Spleen (tissue), 7 donors: ENCODE results near the gene RCL1.

Source experiments
- POLR2A ChIP-seq, 3 donors: fragments of 450-650 bp; IDR thresholded peaks; one replicate each; pipeline ENCODE4 v1.5.1; 2017; ENCODE audit warnings: antibody characterized with exemption in 3 of 3, mild to moderate bottlenecking in 1 of 3
- POLR2AphosphoS5 ChIP-seq, 3 donors: sonication (generic); formaldehyde crosslinking; IDR thresholded peaks; one replicate each; pipeline ENCODE4 v1.5.1; 2017; ENCODE audit warnings: antibody characterized with exemption in 3 of 3
- TF ChIP-seq, protein P1 (sequence below), 11 experiments: fragments of 200-600 bp in 7 of 11; fragments of 450-650 bp in 4 of 11; sonication (generic) in 4 of 11; IDR thresholded peaks in 8 of 11; conservative IDR thresholded peaks in 3 of 11; 1 replicate in 7 of 11; 2 replicates in 4 of 11; pipeline versions ENCODE4 v1.4.0 to v1.8.0; 2016 to 2021; ENCODE audit warnings: antibody characterized with exemption in 11 of 11, inconsistent platforms in 4 of 11, mild to moderate bottlenecking in 1 of 11
- donor health status: DM: no; HTN: no; CAD: no; lungs with moderate emphysema.
- donor health status: DM: no; HTN: no; CAD: no.
- donor health status: DM: no; HTN: no; CAD: no.

DNA sequence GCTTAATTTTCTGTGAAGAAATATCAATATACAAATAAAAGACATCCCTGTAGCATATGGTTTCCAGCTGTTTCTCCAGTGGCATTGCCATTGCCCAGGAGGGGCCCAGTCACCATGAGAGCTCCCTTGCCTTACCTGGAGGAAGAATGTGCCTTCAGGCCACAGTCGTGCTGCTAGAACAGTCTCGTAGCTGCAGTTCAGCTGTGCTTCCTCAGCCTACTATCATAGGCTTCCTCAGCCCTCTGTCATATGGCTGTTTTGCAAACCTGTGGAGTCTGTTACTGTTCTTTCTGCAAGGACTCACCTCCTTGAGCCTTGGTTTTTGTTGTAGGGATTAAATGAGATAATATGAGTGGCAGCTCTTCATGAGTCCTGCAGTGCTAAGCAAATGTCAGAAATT is 67.6 kb downstream of the RCL1 start:
- TF ChIP-seq, protein P1, sequence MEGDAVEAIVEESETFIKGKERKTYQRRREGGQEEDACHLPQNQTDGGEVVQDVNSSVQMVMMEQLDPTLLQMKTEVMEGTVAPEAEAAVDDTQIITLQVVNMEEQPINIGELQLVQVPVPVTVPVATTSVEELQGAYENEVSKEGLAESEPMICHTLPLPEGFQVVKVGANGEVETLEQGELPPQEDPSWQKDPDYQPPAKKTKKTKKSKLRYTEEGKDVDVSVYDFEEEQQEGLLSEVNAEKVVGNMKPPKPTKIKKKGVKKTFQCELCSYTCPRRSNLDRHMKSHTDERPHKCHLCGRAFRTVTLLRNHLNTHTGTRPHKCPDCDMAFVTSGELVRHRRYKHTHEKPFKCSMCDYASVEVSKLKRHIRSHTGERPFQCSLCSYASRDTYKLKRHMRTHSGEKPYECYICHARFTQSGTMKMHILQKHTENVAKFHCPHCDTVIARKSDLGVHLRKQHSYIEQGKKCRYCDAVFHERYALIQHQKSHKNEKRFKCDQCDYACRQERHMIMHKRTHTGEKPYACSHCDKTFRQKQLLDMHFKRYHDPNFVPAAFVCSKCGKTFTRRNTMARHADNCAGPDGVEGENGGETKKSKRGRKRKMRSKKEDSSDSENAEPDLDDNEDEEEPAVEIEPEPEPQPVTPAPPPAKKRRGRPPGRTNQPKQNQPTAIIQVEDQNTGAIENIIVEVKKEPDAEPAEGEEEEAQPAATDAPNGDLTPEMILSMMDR (IDR thresholded peaks at IDR 0.05 in 8 of 11, conservative IDR thresholded peaks at IDR 0.05 in 3 of 11), result no peak
- TF ChIP-seq POLR2AphosphoS5 (IDR thresholded peaks at IDR 0.05) (no peak), POLR2A (IDR thresholded peaks at IDR 0.05) (no peak)
